Astrocyte (in vitro differentiated cells and primary cell): ENCODE results near the gene OR10C1. TPM values are rescaled to one million over a fixed set of nuclear protein-coding genes. Genes with fewer than 3 reads are reported as not detected.
A peak's percentile ranks its signal among the peaks of the same experiment; 100 is the strongest.

Source experiments
- DNase-seq: peaks from one replicate; pipeline ENCODE4 v3.0.0-alpha.2; 2010; ENCODE audit warnings: low read depth
- FAIRE-seq: peaks from 2 replicates; lab custom pipeline; 2011; peaks lifted over from hg19 to GRCh38; lab: Jason Lieb, UNC
- H2AFZ ChIP-seq: 2 replicates; pipeline ENCODE4 v1.6.0; 2012; ENCODE audit warnings: low read depth, low read length, inconsistent platforms
- H3K27ac ChIP-seq: 2 replicates; pipeline ENCODE4 v1.5.1; 2011; ENCODE audit warnings: low read depth, low read length, inconsistent platforms
- H3K27me3 ChIP-seq: 2 replicates; pipeline ENCODE4 v1.6.0; 2011; ENCODE audit warnings: low read length, inconsistent platforms; ENCODE audit not compliant: insufficient read depth
- H3K36me3 ChIP-seq: 2 replicates; pipeline ENCODE4 v1.5.1; 2011; ENCODE audit warnings: low read length, inconsistent platforms; ENCODE audit not compliant: insufficient read depth
- H3K4me1 ChIP-seq: 2 replicates; pipeline ENCODE4 v1.5.1; 2011; ENCODE audit warnings: low read length, inconsistent platforms; ENCODE audit not compliant: insufficient read depth
- H3K4me2 ChIP-seq: 2 replicates; pipeline ENCODE4 v1.6.0; 2012; ENCODE audit warnings: low read length, inconsistent platforms
- H3K4me3 ChIP-seq: 2 replicates; pipeline ENCODE4 v1.5.1; 2011; ENCODE audit warnings: low read depth, mild to moderate bottlenecking, low read length, inconsistent platforms; ENCODE audit not compliant: insufficient read depth
- H3K79me2 ChIP-seq: 2 replicates; pipeline ENCODE4 v1.6.0; 2012; ENCODE audit warnings: mild to moderate bottlenecking, low read length, inconsistent platforms; ENCODE audit not compliant: insufficient read depth
- H3K9ac ChIP-seq: 2 replicates; pipeline ENCODE4 v1.6.0; 2012; ENCODE audit warnings: mild to moderate bottlenecking, low read length, inconsistent platforms
- H3K9me3 ChIP-seq: 2 replicates; pipeline ENCODE4 v1.5.1; 2012; ENCODE audit warnings: low read depth, mild to moderate bottlenecking, low read length, inconsistent platforms; ENCODE audit not compliant: insufficient read depth
- H4K20me1 ChIP-seq: 2 replicates; pipeline ENCODE4 v1.6.0; 2012; ENCODE audit warnings: low read length, inconsistent platforms; ENCODE audit not compliant: insufficient read depth
- H3K27ac Mint-ChIP-seq: one replicate; pipeline ENCODE4 v1.8.0; 2021; ENCODE audit warnings: mild to moderate bottlenecking, mixed read lengths; ENCODE audit not compliant: unreplicated experiment
- H3K27me3 Mint-ChIP-seq: one replicate; pipeline ENCODE4 v1.8.0; 2021; ENCODE audit warnings: low read depth, mixed read lengths; ENCODE audit not compliant: unreplicated experiment
- H3K36me3 Mint-ChIP-seq: one replicate; pipeline ENCODE4 v1.8.0; 2021; ENCODE audit warnings: low read depth, mixed read lengths; ENCODE audit not compliant: unreplicated experiment
- H3K4me1 Mint-ChIP-seq: one replicate; pipeline ENCODE4 v1.8.0; 2021; ENCODE audit warnings: low read depth, mixed read lengths; ENCODE audit not compliant: unreplicated experiment
- H3K4me3 Mint-ChIP-seq: one replicate; pipeline ENCODE4 v1.8.0; 2021; ENCODE audit warnings: mild to moderate bottlenecking, moderate library complexity, mixed read lengths; ENCODE audit not compliant: unreplicated experiment
- H3K9me3 Mint-ChIP-seq: one replicate; pipeline ENCODE4 v1.8.0; 2021; ENCODE audit warnings: mild to moderate bottlenecking, mixed read lengths; ENCODE audit not compliant: unreplicated experiment
- CTCF ChIP-seq: IDR thresholded peaks from 2 replicates; pipeline ENCODE4 v1.5.1; 2011; ENCODE audit warnings: low read depth, mild to moderate bottlenecking, inconsistent platforms, low read length, moderate library complexity; ENCODE audit not compliant: insufficient read depth
- EZH2 ChIP-seq: IDR thresholded peaks from 2 replicates; pipeline ENCODE4 v1.6.1; 2012; ENCODE audit warnings: mild to moderate bottlenecking, low read length, inconsistent platforms; ENCODE audit not compliant: insufficient read depth
- total RNA-seq: library from RNA; stranded (reverse); gene quantifications from 2 replicates; pipeline ENCODE4 v1.2.1, GENCODE V29; 2021

Gene OR10C1
- total RNA-seq, 1 donor from 2014 or later: not detected

- Mint-ChIP-seq H3K4me3 (no peak overlapping the region), H3K36me3 (peaks cover 4% of the 10 kb centered on the region), H3K9me3 (peaks cover 6% of the 10 kb centered on the region), H3K4me1 (no peaks in the 10 kb centered on the region), H3K27ac (no peak overlapping the region), H3K27me3 (peaks cover 7% of the 10 kb centered on the region)
- no peak overlapping the region for H3K4me2 ChIP-seq
- DNase-seq: no peak
- no peaks in the 10 kb centered on the region for H4K20me1 ChIP-seq
- no peaks in the 10 kb centered on the region for H3K9me3 ChIP-seq
- no peak overlapping the region for H3K9ac ChIP-seq
- FAIRE-seq: no peak
- H3K36me3 ChIP-seq: no peaks in the 10 kb centered on the region
- no peaks in the 10 kb centered on the region for H3K79me2 ChIP-seq
- H3K27ac ChIP-seq: no peak overlapping the region
- H2AFZ ChIP-seq: no peak overlapping the region
- no peak overlapping the region for H3K4me3 ChIP-seq
- H3K27me3 ChIP-seq: no peaks in the 10 kb centered on the region
- TF ChIP-seq CTCF: no peak
- no peak for TF ChIP-seq EZH2
- peaks cover 3% of the 10 kb centered on the region for H3K4me1 ChIP-seq
These were observed 40.5 kb downstream of the OR10C1 start for GRCh38 chr6:29479560-29479959.

DNA sequence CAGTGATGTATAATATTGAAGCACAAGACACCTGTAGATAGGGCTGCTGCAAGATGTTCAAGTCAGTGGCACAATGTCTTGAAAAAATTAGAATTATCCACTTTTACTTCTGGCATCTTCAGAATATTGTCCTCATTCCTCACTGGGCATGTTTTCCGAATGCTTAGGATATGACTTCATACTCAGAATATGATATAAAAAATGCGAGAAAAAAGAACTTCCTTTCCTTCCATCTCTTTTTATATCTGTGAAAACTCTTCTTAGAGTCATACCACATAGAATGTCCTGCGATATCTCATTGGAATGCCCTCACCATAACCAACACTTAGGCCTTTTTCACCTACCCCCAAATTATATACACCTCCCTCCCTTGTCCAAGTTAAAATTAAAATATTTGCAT lies 44.1 kb downstream of the OR10C1 start:
- Histone ChIP-seq H3K27ac (peak overlapping the region; percentile 51), H3K4me2 (no peak overlapping the region), H3K9me3 (peaks cover 3% of the 10 kb centered on the region), H2AFZ (no peak overlapping the region), H3K27me3 (no peaks in the 10 kb centered on the region), H3K79me2 (no peaks in the 10 kb centered on the region), H3K4me1 (peaks cover 3% of the 10 kb centered on the region), H3K36me3 (no peaks in the 10 kb centered on the region), H3K4me3 (no peak overlapping the region), H3K9ac (no peak overlapping the region), H4K20me1 (no peaks in the 10 kb centered on the region)
- no peak overlapping the region for H3K4me3 Mint-ChIP-seq
- no peak for FAIRE-seq
- H3K27ac Mint-ChIP-seq: no peak overlapping the region
- H3K9me3 Mint-ChIP-seq: peaks cover 2% of the 10 kb centered on the region
- peaks cover 4% of the 10 kb centered on the region for H3K27me3 Mint-ChIP-seq
- H3K4me1 Mint-ChIP-seq: no peaks in the 10 kb centered on the region
- TF ChIP-seq CTCF: no peak
- TF ChIP-seq EZH2: no peak
- no peaks in the 10 kb centered on the region for H3K36me3 Mint-ChIP-seq
- DNase-seq: no peak

DNA sequence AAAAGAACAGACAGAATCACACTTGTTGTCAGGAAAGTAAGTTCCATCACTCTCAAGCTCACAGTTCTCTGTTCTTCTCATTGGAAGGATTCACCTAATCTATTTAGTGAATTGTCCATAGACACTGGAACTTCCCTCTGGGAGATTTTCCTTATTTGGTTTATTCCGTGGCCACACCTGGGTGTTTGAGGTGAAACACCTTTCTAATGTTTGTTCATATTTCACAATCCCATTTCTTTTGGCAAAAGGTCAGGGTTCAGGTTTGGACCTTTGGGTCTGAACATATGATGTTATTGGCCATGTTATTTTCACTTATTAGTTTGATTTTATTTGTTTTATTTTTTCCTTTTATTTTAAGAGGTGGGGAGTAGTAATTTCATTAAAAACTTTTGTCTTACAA lies 44.6 kb downstream of the OR10C1 start:
- no peaks in the 10 kb centered on the region for H3K27me3 ChIP-seq
- no peaks in the 10 kb centered on the region for H3K79me2 ChIP-seq
- no peaks in the 10 kb centered on the region for H3K36me3 ChIP-seq
- H3K27ac ChIP-seq: peak overlapping the region; percentile 51
- Mint-ChIP-seq H3K36me3 (no peaks in the 10 kb centered on the region), H3K4me3 (no peak overlapping the region), H3K9me3 (peaks cover 2% of the 10 kb centered on the region), H3K4me1 (no peaks in the 10 kb centered on the region), H3K27ac (no peak overlapping the region), H3K27me3 (peaks cover 4% of the 10 kb centered on the region)
- FAIRE-seq: no peak
- no peaks in the 10 kb centered on the region for H4K20me1 ChIP-seq
- H2AFZ ChIP-seq: no peak overlapping the region
- TF ChIP-seq EZH2: no peak
- TF ChIP-seq CTCF: no peak
- no peak overlapping the region for H3K4me3 ChIP-seq
- H3K9me3 ChIP-seq: peaks cover 3% of the 10 kb centered on the region
- no peak overlapping the region for H3K9ac ChIP-seq
- H3K4me2 ChIP-seq: no peak overlapping the region
- H3K4me1 ChIP-seq: peaks cover 3% of the 10 kb centered on the region
- DNase-seq: no peak
